IMR-90 (cell line): Measurements from ENCODE around the gene COMMD8. TPM values are rescaled to one million over a fixed set of nuclear protein-coding genes. Genes with fewer than 3 reads are reported as not detected.

ENCODE experiments used
- ATAC-seq: fragments of 200-7000 bp; cut with Tn5 transposase; 2 replicates; pipeline ENCODE4 v1.9.1; 2020; ENCODE audit warnings: low read depth, mild to moderate bottlenecking, moderate library complexity
- BruUV-seq: library from RNA; stranded (reverse); fragments of 400-500 nt; replicated peaks from 2 replicates; lab custom pipeline; 2021; lab: Mats Ljungman, UMichigan
- CTCF ChIA-PET: fragments of 300-600 bp; formaldehyde crosslinking; extraction: SDS; loops from one replicate; lab custom pipeline; 2021; ENCODE audit warnings: antibody characterized with exemption; lab: Yijun Ruan, JAX
- POLR2A ChIA-PET: fragments of 300-600 bp; sonication (Branson Sonifier 250); formaldehyde crosslinking; loops from one replicate; lab custom pipeline; 2022; ENCODE audit warnings: antibody characterized with exemption; ENCODE audit not compliant: unreplicated experiment; lab: Charles Lee
- DNase-seq: peaks from one replicate; pipeline ENCODE4 v3.0.0; 2013
- H2AFZ ChIP-seq: replicated peaks from 2 replicates; pipeline ENCODE3; 2013; ENCODE audit warnings: low read length, mild to moderate bottlenecking; ENCODE audit not compliant: poor library complexity
- H2AK5ac ChIP-seq: 2 replicates; pipeline ENCODE4 v1.6.1; 2013; ENCODE audit warnings: low read depth, low read length, inconsistent platforms
- H2AK9ac ChIP-seq: replicated peaks from 2 replicates; pipeline ENCODE3; 2013; ENCODE audit warnings: mild to moderate bottlenecking, low read depth, low read length, moderate library complexity; ENCODE audit not compliant: poor library complexity
- H2BK120ac ChIP-seq: 2 replicates; pipeline ENCODE4 v1.6.1; 2013; ENCODE audit warnings: low read depth, low read length, inconsistent platforms
- H2BK15ac ChIP-seq: 3 replicates; pipeline ENCODE4 v1.6.1; 2013; ENCODE audit warnings: low read depth, low read length, inconsistent platforms
- H2BK20ac ChIP-seq: 2 replicates; pipeline ENCODE4 v1.6.1; 2013; ENCODE audit warnings: low read depth, mild to moderate bottlenecking, inconsistent platforms, low read length, moderate library complexity
- H2BK5ac ChIP-seq: 2 replicates; pipeline ENCODE4 v1.6.1; 2013; ENCODE audit warnings: mild to moderate bottlenecking, low read depth, low read length, inconsistent platforms; ENCODE audit not compliant: poor library complexity, severe bottlenecking
- H3K14ac ChIP-seq: replicated peaks from 2 replicates; pipeline ENCODE4 v1.6.1; 2013; ENCODE audit warnings: low read depth, low read length, inconsistent platforms
- H3K18ac ChIP-seq: 2 replicates; pipeline ENCODE4 v1.6.1; 2013; ENCODE audit warnings: low read depth, low read length, control low read depth
- H3K23ac ChIP-seq: 2 replicates; pipeline ENCODE4 v1.6.1; 2013; ENCODE audit warnings: low read depth, low read length, inconsistent platforms
- H3K27ac ChIP-seq: 2 replicates; pipeline ENCODE4 v1.5.1; 2013; ENCODE audit warnings: mild to moderate bottlenecking, control low read depth, low read length; ENCODE audit not compliant: insufficient read depth
- H3K27me3 ChIP-seq: 2 replicates; pipeline ENCODE4 v1.6.1; 2013; ENCODE audit warnings: low read length; ENCODE audit not compliant: control insufficient read depth, insufficient read depth
- H3K36me3 ChIP-seq: 2 replicates; pipeline ENCODE4 v1.6.1; 2013; ENCODE audit warnings: low read length, mixed read lengths; ENCODE audit not compliant: control insufficient read depth, insufficient read depth
- H3K4ac ChIP-seq: 2 replicates; pipeline ENCODE4 v1.6.1; 2013; ENCODE audit warnings: low read depth, low read length, inconsistent platforms
- H3K4me1 ChIP-seq: 2 replicates; pipeline ENCODE4 v1.6.1; 2013; ENCODE audit warnings: low read length, mixed read lengths; ENCODE audit not compliant: control insufficient read depth, insufficient read depth
- H3K4me2 ChIP-seq: 2 replicates; pipeline ENCODE4 v1.6.1; 2013; ENCODE audit warnings: low read depth, mild to moderate bottlenecking, control low read depth, low read length, moderate library complexity
- H3K4me3 ChIP-seq: 2 replicates; pipeline ENCODE4 v1.5.1; 2013; ENCODE audit warnings: low read depth, mild to moderate bottlenecking, control low read depth, low read length, moderate library complexity; ENCODE audit not compliant: insufficient read depth
- H3K56ac ChIP-seq: 2 replicates; pipeline ENCODE4 v1.6.1; 2013; ENCODE audit warnings: low read length, inconsistent platforms; ENCODE audit not compliant: insufficient read depth; ENCODE audit errors: extremely low read depth
- H3K79me1 ChIP-seq, 2 experiments: 2 replicates each; pipeline ENCODE4 v1.6.1; 2013; ENCODE audit warnings: low read length in 2 of 2, inconsistent platforms in 1 of 2, low read depth in 1 of 2
- H3K9ac ChIP-seq: 2 replicates; pipeline ENCODE4 v1.6.1; 2013; ENCODE audit warnings: low read depth, low read length, control low read depth
- H3K9me1 ChIP-seq: 2 replicates; pipeline ENCODE4 v1.6.1; 2013; ENCODE audit warnings: low read length, inconsistent platforms; ENCODE audit not compliant: insufficient read depth
- H3K9me3 ChIP-seq: 2 replicates; pipeline ENCODE4 v1.6.1; 2013; ENCODE audit warnings: low read length; ENCODE audit not compliant: control insufficient read depth, insufficient read depth
- H4K20me1 ChIP-seq: 2 replicates; pipeline ENCODE4 v1.6.1; 2013; ENCODE audit warnings: low read length, inconsistent platforms; ENCODE audit not compliant: insufficient read depth
- H4K5ac ChIP-seq: 2 replicates; pipeline ENCODE4 v1.6.1; 2013; ENCODE audit warnings: mild to moderate bottlenecking, low read depth, low read length, control low read depth
- H4K8ac ChIP-seq, 2 experiments: 2 replicates each; pipeline ENCODE4 v1.6.1; 2013; ENCODE audit warnings: low read depth in 2 of 2, low read length in 2 of 2, control low read depth in 1 of 2, inconsistent platforms in 1 of 2
- H4K91ac ChIP-seq: 2 replicates; pipeline ENCODE4 v1.6.1; 2013; ENCODE audit warnings: low read depth, low read length, inconsistent platforms; ENCODE audit not compliant: insufficient read depth
- BHLHE40 ChIP-seq: fragments of 150-350 bp; IDR thresholded peaks from 2 replicates; pipeline ENCODE4 v1.6.1; 2016; ENCODE audit warnings: mild to moderate bottlenecking, low read depth, low read length
- CHD1 ChIP-seq: IDR thresholded peaks from 2 replicates; pipeline ENCODE4 v1.6.1; 2012; ENCODE audit warnings: low read depth, low read length, improper control_type of control experiment
- FOS ChIP-seq: fragments of 150-350 bp; IDR thresholded peaks from 2 replicates; pipeline ENCODE4 v1.6.1; 2016; ENCODE audit warnings: low read depth, low read length
- MAFK ChIP-seq: IDR thresholded peaks from 2 replicates; pipeline ENCODE4 v1.6.1; 2012; ENCODE audit warnings: low read depth, low read length, improper control_type of control experiment
- MAZ ChIP-seq: IDR thresholded peaks from 2 replicates; pipeline ENCODE4 v1.6.1; 2012; ENCODE audit warnings: low read depth, mild to moderate bottlenecking, low read length, improper control_type of control experiment, moderate library complexity, borderline replicate concordance
- MXI1 ChIP-seq: IDR thresholded peaks from 2 replicates; pipeline ENCODE4 v1.6.1; 2012; ENCODE audit warnings: low read depth, mild to moderate bottlenecking, low read length, moderate library complexity, borderline replicate concordance
- NFE2L2 ChIP-seq: fragments of 150-350 bp; IDR thresholded peaks from 2 replicates; pipeline ENCODE4 v1.6.1; 2016; ENCODE audit warnings: low read depth, mild to moderate bottlenecking, low read length
- POLR2A ChIP-seq: IDR thresholded peaks from 2 replicates; pipeline ENCODE4 v1.6.1; 2012; ENCODE audit warnings: mild to moderate bottlenecking, low read depth, low read length
- RAD21 ChIP-seq: IDR thresholded peaks from 2 replicates; pipeline ENCODE4 v1.6.1; 2012; ENCODE audit warnings: low read length, improper control_type of control experiment
- RCOR1 ChIP-seq: IDR thresholded peaks from 2 replicates; pipeline ENCODE4 v1.6.1; 2012; ENCODE audit warnings: mild to moderate bottlenecking, low read length, improper control_type of control experiment; ENCODE audit not compliant: insufficient replicate concordance
- RFX5 ChIP-seq: IDR thresholded peaks from 2 replicates; pipeline ENCODE4 v1.8.0; 2012; ENCODE audit warnings: low read depth, mild to moderate bottlenecking, low read length, moderate library complexity
- SMC3 ChIP-seq: fragments of 150-350 bp; IDR thresholded peaks from 2 replicates; pipeline ENCODE4 v1.6.1; 2016; ENCODE audit warnings: low read depth, mild to moderate bottlenecking, antibody characterized with exemption, low read length, moderate library complexity
- WGBS, 2 experiments: methylation state at CpG; one replicate each; pipeline versions ENCODE4 v1.1.5 to v1.1.7; 2013; ENCODE audit warnings: missing lambda C conversion rate in 2 of 2; ENCODE audit not compliant: insufficient read length in 1 of 2; ENCODE audit errors: extremely low coverage in 2 of 2; 5-methylcytosine and 5-hydroxymethylcytosine counted together
- dilution Hi-C: fragments of 300-500 bp; cut with HindIII; formaldehyde crosslinking; loops from one replicate; pipeline ENCODE4 v1.14.3; 2018; ENCODE audit warnings: low sequenced_read_pairs; ENCODE audit not compliant: unreplicated experiment
- in situ Hi-C: fragments of 300-500 bp; cut with MboI; formaldehyde crosslinking; loops from 3 replicates; pipeline ENCODE4 v1.14.3; 2019; ENCODE audit warnings: low sequenced_read_pairs, inconsistent platforms, mixed read lengths
- intact Hi-C: fragments of 100-400 bp; cut with micrococcal nuclease; formaldehyde crosslinking; loops from 2 replicates; pipeline ENCODE4 v1.10.0; 2022
- polyA plus RNA-seq, 3 experiments: library from polyadenylated mRNA; depleted of rRNA; stranded (reverse); fragments of >200 nt; gene quantifications; 2 replicates each; pipeline ENCODE4 v1.2.3, GENCODE V29; 2012; ENCODE audit warnings: low replicate concordance in 1 of 3
- total RNA-seq: library from RNA; depleted of rRNA; stranded (reverse); fragments of >200 nt; gene quantifications from 2 replicates; pipeline ENCODE4 v1.2.3, GENCODE V29; 2012
- TF ChIP-seq, protein P1 (sequence below): fragments of 150-350 bp; IDR thresholded peaks from 2 replicates; pipeline ENCODE4 v1.6.1; 2016; ENCODE audit warnings: low read depth, mild to moderate bottlenecking, low read length, moderate library complexity, borderline replicate concordance
- TF ChIP-seq, protein P2 (sequence below): conservative IDR thresholded peaks from 2 replicates; pipeline ENCODE4 v1.5.1; 2012; ENCODE audit warnings: mild to moderate bottlenecking, low read depth, low read length, improper control_type of control experiment
- TF ChIP-seq, protein P3 (sequence below): fragments of 150-350 bp; IDR thresholded peaks from 2 replicates; pipeline ENCODE4 v1.6.1; 2017; ENCODE audit warnings: mild to moderate bottlenecking, antibody characterized with exemption, low read length, low read depth

Gene COMMD8
- total and polyA plus RNA-seq, 2 of the 4 experiments (the other 2 are of a cell fraction) = 12.5 to 12.6 TPM

DNA sequence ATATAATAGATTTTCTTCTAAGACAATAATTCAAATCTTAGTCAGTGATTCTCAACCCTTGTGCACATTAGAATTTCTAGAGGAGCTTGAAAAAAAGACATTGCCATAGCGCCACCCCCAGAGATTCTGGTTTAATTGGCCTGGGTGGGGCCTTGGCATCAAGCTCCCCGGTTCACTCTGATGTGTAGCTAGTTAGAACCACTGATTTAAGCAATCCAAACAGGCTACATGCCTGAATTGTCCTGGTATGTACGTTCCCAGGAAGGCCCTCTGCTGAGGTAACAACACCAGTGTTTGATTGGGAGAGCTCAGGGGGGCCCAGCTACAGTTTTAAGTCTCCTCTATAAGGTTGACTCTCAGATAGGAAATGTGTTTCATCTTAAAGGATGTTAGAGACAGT is 20.2 kb upstream of the COMMD8 start:
- DNase-seq (no peak), ATAC-seq (no peak)
- Histone ChIP-seq H2AFZ (peak overlapping the region; percentile 55), H3K9ac (no peak overlapping the region), H3K56ac (no peak overlapping the region), H3K18ac (no peak overlapping the region), H4K8ac (peak overlapping the region in 1 of 2 experiments; percentile 24; a peak in 1 of 4 replicates), H4K20me1 (no peaks in the 10 kb centered on the region), H4K5ac (no peak overlapping the region; the same call in 1 of the 2 replicates), H3K4me1 (peaks cover 5% of the 10 kb centered on the region), H2BK5ac (no peak overlapping the region), H2AK5ac (no peak overlapping the region), H3K4me3 (no peak overlapping the region), H3K36me3 (no peaks in the 10 kb centered on the region), H2AK9ac (no peak overlapping the region), H3K9me3 (peaks cover 2% of the 10 kb centered on the region; the same call in 1 of the 2 replicates), H3K4ac (no peak overlapping the region), H3K27ac (no peak overlapping the region), H3K23ac (no peak overlapping the region; the same call in 1 of the 2 replicates), H2BK15ac (0 out of 3 replicates have a peak overlapping the region, but pooled peaks have one; percentile 24), H4K91ac (no peak overlapping the region), H2BK120ac (no peak overlapping the region; the same call in 1 of the 2 replicates), H3K14ac (no peak overlapping the region), H3K4me2 (no peak overlapping the region), H3K9me1 (no peaks in the 10 kb centered on the region), H3K79me1 (peaks cover 5 to 15% of the 10 kb centered on the region in 2 experiments; a peak in 3 of 4 replicates), H2BK20ac (no peak overlapping the region), H3K27me3 (no peaks in the 10 kb centered on the region)
- dilution Hi-C loops (no loop called here), in situ Hi-C loops (no loop called here), intact Hi-C loops (no loop called here)
- TF ChIP-seq RAD21 (no peak), BHLHE40 (no peak), RFX5 (no peak), FOS (no peak), MXI1 (no peak), CHD1 (no peak), POLR2A (no peak), MAZ (no peak), RCOR1 (no peak), MAFK (no peak), NFE2L2 (no peak), SMC3 (no peak)
- TF ChIP-seq, protein P1, sequence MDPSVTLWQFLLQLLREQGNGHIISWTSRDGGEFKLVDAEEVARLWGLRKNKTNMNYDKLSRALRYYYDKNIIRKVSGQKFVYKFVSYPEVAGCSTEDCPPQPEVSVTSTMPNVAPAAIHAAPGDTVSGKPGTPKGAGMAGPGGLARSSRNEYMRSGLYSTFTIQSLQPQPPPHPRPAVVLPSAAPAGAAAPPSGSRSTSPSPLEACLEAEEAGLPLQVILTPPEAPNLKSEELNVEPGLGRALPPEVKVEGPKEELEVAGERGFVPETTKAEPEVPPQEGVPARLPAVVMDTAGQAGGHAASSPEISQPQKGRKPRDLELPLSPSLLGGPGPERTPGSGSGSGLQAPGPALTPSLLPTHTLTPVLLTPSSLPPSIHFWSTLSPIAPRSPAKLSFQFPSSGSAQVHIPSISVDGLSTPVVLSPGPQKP = no peak
- TF ChIP-seq, protein P2, sequence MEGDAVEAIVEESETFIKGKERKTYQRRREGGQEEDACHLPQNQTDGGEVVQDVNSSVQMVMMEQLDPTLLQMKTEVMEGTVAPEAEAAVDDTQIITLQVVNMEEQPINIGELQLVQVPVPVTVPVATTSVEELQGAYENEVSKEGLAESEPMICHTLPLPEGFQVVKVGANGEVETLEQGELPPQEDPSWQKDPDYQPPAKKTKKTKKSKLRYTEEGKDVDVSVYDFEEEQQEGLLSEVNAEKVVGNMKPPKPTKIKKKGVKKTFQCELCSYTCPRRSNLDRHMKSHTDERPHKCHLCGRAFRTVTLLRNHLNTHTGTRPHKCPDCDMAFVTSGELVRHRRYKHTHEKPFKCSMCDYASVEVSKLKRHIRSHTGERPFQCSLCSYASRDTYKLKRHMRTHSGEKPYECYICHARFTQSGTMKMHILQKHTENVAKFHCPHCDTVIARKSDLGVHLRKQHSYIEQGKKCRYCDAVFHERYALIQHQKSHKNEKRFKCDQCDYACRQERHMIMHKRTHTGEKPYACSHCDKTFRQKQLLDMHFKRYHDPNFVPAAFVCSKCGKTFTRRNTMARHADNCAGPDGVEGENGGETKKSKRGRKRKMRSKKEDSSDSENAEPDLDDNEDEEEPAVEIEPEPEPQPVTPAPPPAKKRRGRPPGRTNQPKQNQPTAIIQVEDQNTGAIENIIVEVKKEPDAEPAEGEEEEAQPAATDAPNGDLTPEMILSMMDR = no peak
- TF ChIP-seq, protein P3, sequence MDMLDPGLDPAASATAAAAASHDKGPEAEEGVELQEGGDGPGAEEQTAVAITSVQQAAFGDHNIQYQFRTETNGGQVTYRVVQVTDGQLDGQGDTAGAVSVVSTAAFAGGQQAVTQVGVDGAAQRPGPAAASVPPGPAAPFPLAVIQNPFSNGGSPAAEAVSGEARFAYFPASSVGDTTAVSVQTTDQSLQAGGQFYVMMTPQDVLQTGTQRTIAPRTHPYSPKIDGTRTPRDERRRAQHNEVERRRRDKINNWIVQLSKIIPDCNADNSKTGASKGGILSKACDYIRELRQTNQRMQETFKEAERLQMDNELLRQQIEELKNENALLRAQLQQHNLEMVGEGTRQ = no peak
- POLR2A ChIA-PET = no interaction called here
- no CpG with 5 or more reads among the region's 3 CpGs for WGBS, 2 experiments
- BruUV-seq = no TSS peak
- CTCF ChIA-PET = interaction anchor here (0.7 kb wide), 1 partner anchor 12 kb away, joined by 3 read pairs; no protein-coding TSS in a partner anchor
